ENCODE data around the gene HNRNPK.

HNRNPK gene

GRCh38 chr9:83932851-83933250, 47.2 kb downstream of the HNRNPK start:
- in situ Hi-C loops (cut with HindIII; ENCODE audit: low sequenced_read_pairs): loop anchor here (25.0 kb wide), 1 partner anchor 329 kb away; no protein-coding TSS in a partner anchor
- H3K4me3 ChIP-seq (ENCODE audit: low read depth, low read length): no peak overlapping the region
- TF ChIP-seq CTCF (IDR thresholded peaks at IDR 0.05; ENCODE audit: low read depth, low read length, missing control alignments): no peak
- DNase-seq (ENCODE audit: low read depth): no peak

GRCh38 chr9:83932011-83932410, 48.0 kb downstream of the HNRNPK start:
- DNase-seq (ENCODE audit: low read depth): no peak
- in situ Hi-C loops (cut with HindIII; ENCODE audit: low sequenced_read_pairs): loop anchor here (25.0 kb wide), 1 partner anchor 330 kb away; no protein-coding TSS in a partner anchor
- no peak for TF ChIP-seq CTCF (IDR thresholded peaks at IDR 0.05; ENCODE audit: low read depth, low read length, missing control alignments)
- no peak overlapping the region for H3K4me3 ChIP-seq (ENCODE audit: low read depth, low read length)

- no peak overlapping the region for H3K4me3 ChIP-seq (ENCODE audit: low read depth, low read length)
- in situ Hi-C loops (cut with HindIII; ENCODE audit: low sequenced_read_pairs): loop anchor here (25.0 kb wide), 1 partner anchor 331 kb away; no protein-coding TSS in a partner anchor
- no peak for DNase-seq (ENCODE audit: low read depth)
- no peak for TF ChIP-seq CTCF (IDR thresholded peaks at IDR 0.05; ENCODE audit: low read depth, low read length, missing control alignments)
Measured at GRCh38 chr9:83930881-83931280, 49.1 kb downstream of the HNRNPK start.

GRCh38 chr9:83927591-83927990, 52.4 kb downstream of the HNRNPK start:
- TF ChIP-seq CTCF (IDR thresholded peaks at IDR 0.05; ENCODE audit: low read depth, low read length, missing control alignments): no peak
- no peak overlapping the region for H3K4me3 ChIP-seq (ENCODE audit: low read depth, low read length)

GRCh38 chr9:83920927-83921707, 58.9 kb downstream of the HNRNPK start, which contains the start of gene KIF27:
KIF27 (minus strand) TSS chr9:83921432; CDS start chr9:83915591, 5,841 bp downstream.
- TF ChIP-seq CTCF (IDR thresholded peaks at IDR 0.05; ENCODE audit: low read depth, low read length, missing control alignments): peak; percentile 28
- peak; percentile 92 for DNase-seq (ENCODE audit: low read depth)
- in situ Hi-C loops (cut with HindIII; ENCODE audit: low sequenced_read_pairs): no loop called here
- peak within 1 kb of the TSS; percentile 70 for H3K4me3 ChIP-seq (ENCODE audit: low read depth, low read length)

More at GRCh38 chr9:83927591-83927990, 52.4 kb downstream of the HNRNPK start:
- DNase-seq (ENCODE audit: low read depth): no peak
- in situ Hi-C loops (cut with HindIII; ENCODE audit: low sequenced_read_pairs): loop anchor here (25.0 kb wide), 1 partner anchor 335 kb away; no protein-coding TSS in a partner anchor

GRCh38 chr9:83920469-83920926, 59.5 kb downstream of the HNRNPK start:
- peak; percentile 24 for DNase-seq (ENCODE audit: low read depth)
- TF ChIP-seq CTCF (IDR thresholded peaks at IDR 0.05; ENCODE audit: low read depth, low read length, missing control alignments): peak; percentile 56
- peak overlapping the region; percentile 70 for H3K4me3 ChIP-seq (ENCODE audit: low read depth, low read length)
- in situ Hi-C loops (cut with HindIII; ENCODE audit: low sequenced_read_pairs): no loop called here

Data from astrocyte of the cerebellum (primary cell).